ENCODE results near the gene PFKFB4. TPM values are rescaled to one million over a fixed set of nuclear protein-coding genes. Genes with fewer than 3 reads are reported as not detected.

PFKFB4 gene
- total RNA-seq, 1 experiment from 2014 or later: 20.3 TPM

DNA sequence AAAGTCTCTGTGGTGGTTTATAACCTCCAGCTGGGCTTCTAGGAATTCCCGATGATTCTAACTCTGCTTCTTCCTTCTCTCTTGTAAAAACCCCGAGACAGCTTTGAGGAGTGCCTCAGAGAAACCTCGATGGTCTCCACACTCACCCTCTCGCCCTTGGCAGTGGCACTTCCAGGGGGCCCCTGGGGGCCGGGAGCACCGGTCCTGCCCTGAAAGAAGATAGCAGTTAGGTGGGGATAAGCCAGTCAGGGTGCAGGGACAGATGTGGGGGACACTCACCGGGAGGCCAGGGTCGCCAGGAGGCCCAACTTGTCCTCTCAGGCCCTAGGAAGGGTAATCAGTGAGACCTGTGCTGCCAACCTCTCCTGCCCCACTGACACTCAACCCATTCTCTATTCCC, 28.8 kb upstream of the PFKFB4 start:
- H3K9me3 ChIP-seq (ENCODE audit: control insufficient read depth in 1 of 2, insufficient read depth in 1 of 2, low read depth in 1 of 2, low read length in 2 of 2): no peaks in the 10 kb centered on the region
- ChIA-PET RAD21 (ENCODE audit: low non-redundant PET in 1 of 2, low total read pairs in 2 of 2, uncharacterized antibody in 2 of 2, unreplicated experiment in 2 of 2) (no interaction called here), CTCF (no interaction called here), POLR2A (no interaction called here)
- no peaks in the 10 kb centered on the region for H3K4me1 ChIP-seq (ENCODE audit: control insufficient read depth in 1 of 2, insufficient read depth in 2 of 2, low read length in 2 of 2)
- no peaks in the 10 kb centered on the region for H3K79me2 ChIP-seq (ENCODE audit: insufficient read depth, low read length)
- no peaks in the 10 kb centered on the region for H4K20me1 ChIP-seq (ENCODE audit: insufficient read depth)
- BruUV-seq (replicated peaks): no TSS peak
- DNase-seq (ENCODE audit: low read depth, low spot score) (no peak), ATAC-seq (no peak)
- no peak overlapping the region for H2AFZ ChIP-seq (ENCODE audit: low read depth, low read length, poor library complexity, severe bottlenecking)
- intact Hi-C loops (cut with micrococcal nuclease): no loop called here
- H3K9me2 ChIP-seq (ENCODE audit: insufficient read depth): no peaks in the 10 kb centered on the region
- no peak overlapping the region for H3K4me2 ChIP-seq (ENCODE audit: low read length)
- no peak overlapping the region for H3K27ac ChIP-seq (ENCODE audit: low read depth, low read length)
- H3K9ac ChIP-seq (ENCODE audit: low read length): no peak overlapping the region
- no peaks in the 10 kb centered on the region; a peak in 1 of 4 replicates for H3K36me3 ChIP-seq (ENCODE audit: control insufficient read depth in 1 of 2, insufficient read depth in 2 of 2, low read length in 2 of 2)
- H3K4me3 ChIP-seq (replicated peaks in 1 of 2; ENCODE audit: low read depth in 1 of 2, low read length in 2 of 2): no peak overlapping the region
- TF ChIP-seq JUND (IDR thresholded peaks at IDR 0.05): no peak
- TF ChIP-seq, protein P1, sequence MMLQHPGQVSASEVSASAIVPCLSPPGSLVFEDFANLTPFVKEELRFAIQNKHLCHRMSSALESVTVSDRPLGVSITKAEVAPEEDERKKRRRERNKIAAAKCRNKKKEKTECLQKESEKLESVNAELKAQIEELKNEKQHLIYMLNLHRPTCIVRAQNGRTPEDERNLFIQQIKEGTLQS (IDR thresholded peaks at IDR 0.05): no peak
- no peak for TF ChIP-seq ZFX (IDR thresholded peaks at IDR 0.05)
- TF ChIP-seq POLR2A (IDR thresholded peaks at IDR 0.05; ENCODE audit: borderline replicate concordance, extremely low read depth, insufficient read depth, insufficient read length): no peak
- TF ChIP-seq CBX3 (IDR thresholded peaks at IDR 0.05; ENCODE audit: low read depth): no peak
- TF ChIP-seq POLR2AphosphoS5 (IDR thresholded peaks at IDR 0.05; ENCODE audit: low read depth, low read length): no peak
- no peak for TF ChIP-seq SP1 (IDR thresholded peaks at IDR 0.05; ENCODE audit: low read depth)
- TF ChIP-seq EZH2phosphoT487 (IDR thresholded peaks at IDR 0.05; ENCODE audit: borderline replicate concordance): no peak
- no peak for TF ChIP-seq YY1 (IDR thresholded peaks at IDR 0.05; ENCODE audit: extremely low read depth, insufficient replicate concordance, low read depth, low read length)
- H3K27me3 ChIP-seq (ENCODE audit: insufficient read depth, low read length): no peaks in the 10 kb centered on the region

DNA sequence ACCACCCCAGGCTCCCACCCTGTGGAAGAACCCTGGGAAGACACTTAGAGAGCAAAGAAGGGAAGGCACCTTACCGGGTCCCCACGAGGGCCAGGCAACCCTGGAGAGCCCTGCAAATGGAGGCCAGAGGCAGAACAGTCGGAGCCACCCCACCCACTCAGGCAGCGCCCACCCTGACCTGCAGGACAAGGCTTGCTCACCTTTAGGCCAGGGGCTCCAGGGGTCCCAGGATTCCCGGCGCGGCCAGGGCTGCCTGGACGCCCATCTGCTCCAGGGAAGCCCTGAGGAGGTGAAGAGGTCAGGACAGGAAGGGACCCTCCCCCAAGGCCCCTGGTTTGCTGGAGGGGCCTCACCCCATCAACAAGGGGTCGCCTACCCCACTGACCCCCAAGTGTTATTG, 28.2 kb upstream of the PFKFB4 start:
- intact Hi-C loops (cut with micrococcal nuclease): no loop called here
- no peaks in the 10 kb centered on the region for H3K4me1 ChIP-seq (ENCODE audit: control insufficient read depth in 1 of 2, insufficient read depth in 2 of 2, low read length in 2 of 2)
- ChIA-PET CTCF (no interaction called here), RAD21 (ENCODE audit: low non-redundant PET in 1 of 2, low total read pairs in 2 of 2, uncharacterized antibody in 2 of 2, unreplicated experiment in 2 of 2) (no interaction called here), POLR2A (no interaction called here)
- no peaks in the 10 kb centered on the region; a peak in 1 of 4 replicates for H3K36me3 ChIP-seq (ENCODE audit: control insufficient read depth in 1 of 2, insufficient read depth in 2 of 2, low read length in 2 of 2)
- no peak overlapping the region for H2AFZ ChIP-seq (ENCODE audit: low read depth, low read length, poor library complexity, severe bottlenecking)
- DNase-seq (ENCODE audit: low read depth, low spot score) (no peak), ATAC-seq (no peak)
- no peaks in the 10 kb centered on the region for H4K20me1 ChIP-seq (ENCODE audit: insufficient read depth)
- no peaks in the 10 kb centered on the region for H3K27me3 ChIP-seq (ENCODE audit: insufficient read depth, low read length)
- no TSS peak for BruUV-seq (replicated peaks)
- no peaks in the 10 kb centered on the region for H3K9me3 ChIP-seq (ENCODE audit: control insufficient read depth in 1 of 2, insufficient read depth in 1 of 2, low read depth in 1 of 2, low read length in 2 of 2)
- H3K9me2 ChIP-seq (ENCODE audit: insufficient read depth): no peaks in the 10 kb centered on the region
- H3K79me2 ChIP-seq (ENCODE audit: insufficient read depth, low read length): no peaks in the 10 kb centered on the region
- no peak overlapping the region for H3K4me2 ChIP-seq (ENCODE audit: low read length)
- H3K9ac ChIP-seq (ENCODE audit: low read length): no peak overlapping the region
- no peak overlapping the region for H3K27ac ChIP-seq (ENCODE audit: low read depth, low read length)
- no peak overlapping the region for H3K4me3 ChIP-seq (replicated peaks in 1 of 2; ENCODE audit: low read depth in 1 of 2, low read length in 2 of 2)
- TF ChIP-seq SIN3A (IDR thresholded peaks at IDR 0.05; ENCODE audit: low read depth) (no peak), POLR2A (IDR thresholded peaks at IDR 0.05; ENCODE audit: borderline replicate concordance, extremely low read depth, insufficient read depth, insufficient read length) (no peak), ELF1 (IDR thresholded peaks at IDR 0.05; ENCODE audit: borderline replicate concordance, low read depth) (no peak), YY1 (IDR thresholded peaks at IDR 0.05; ENCODE audit: extremely low read depth, insufficient replicate concordance, low read depth, low read length) (no peak), TCF7L2 (IDR thresholded peaks at IDR 0.05; ENCODE audit: borderline replicate concordance, extremely low read depth, insufficient read depth, insufficient read length) (no peak), EGR1 (IDR thresholded peaks at IDR 0.05; ENCODE audit: low read depth) (no peak), CEBPB (IDR thresholded peaks at IDR 0.05; ENCODE audit: low read depth) (no peak), EZH2 (IDR thresholded peaks at IDR 0.05) (no peak)
- TF ChIP-seq, protein P2, sequence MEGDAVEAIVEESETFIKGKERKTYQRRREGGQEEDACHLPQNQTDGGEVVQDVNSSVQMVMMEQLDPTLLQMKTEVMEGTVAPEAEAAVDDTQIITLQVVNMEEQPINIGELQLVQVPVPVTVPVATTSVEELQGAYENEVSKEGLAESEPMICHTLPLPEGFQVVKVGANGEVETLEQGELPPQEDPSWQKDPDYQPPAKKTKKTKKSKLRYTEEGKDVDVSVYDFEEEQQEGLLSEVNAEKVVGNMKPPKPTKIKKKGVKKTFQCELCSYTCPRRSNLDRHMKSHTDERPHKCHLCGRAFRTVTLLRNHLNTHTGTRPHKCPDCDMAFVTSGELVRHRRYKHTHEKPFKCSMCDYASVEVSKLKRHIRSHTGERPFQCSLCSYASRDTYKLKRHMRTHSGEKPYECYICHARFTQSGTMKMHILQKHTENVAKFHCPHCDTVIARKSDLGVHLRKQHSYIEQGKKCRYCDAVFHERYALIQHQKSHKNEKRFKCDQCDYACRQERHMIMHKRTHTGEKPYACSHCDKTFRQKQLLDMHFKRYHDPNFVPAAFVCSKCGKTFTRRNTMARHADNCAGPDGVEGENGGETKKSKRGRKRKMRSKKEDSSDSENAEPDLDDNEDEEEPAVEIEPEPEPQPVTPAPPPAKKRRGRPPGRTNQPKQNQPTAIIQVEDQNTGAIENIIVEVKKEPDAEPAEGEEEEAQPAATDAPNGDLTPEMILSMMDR (IDR thresholded peaks at IDR 0.05 in 2 of 3, conservative IDR thresholded peaks at IDR 0.05 in 1 of 3; ENCODE audit: borderline replicate concordance in 1 of 3, insufficient read depth in 1 of 3, low read depth in 2 of 3, low read length in 2 of 3): no peak
- TF ChIP-seq, protein P3, sequence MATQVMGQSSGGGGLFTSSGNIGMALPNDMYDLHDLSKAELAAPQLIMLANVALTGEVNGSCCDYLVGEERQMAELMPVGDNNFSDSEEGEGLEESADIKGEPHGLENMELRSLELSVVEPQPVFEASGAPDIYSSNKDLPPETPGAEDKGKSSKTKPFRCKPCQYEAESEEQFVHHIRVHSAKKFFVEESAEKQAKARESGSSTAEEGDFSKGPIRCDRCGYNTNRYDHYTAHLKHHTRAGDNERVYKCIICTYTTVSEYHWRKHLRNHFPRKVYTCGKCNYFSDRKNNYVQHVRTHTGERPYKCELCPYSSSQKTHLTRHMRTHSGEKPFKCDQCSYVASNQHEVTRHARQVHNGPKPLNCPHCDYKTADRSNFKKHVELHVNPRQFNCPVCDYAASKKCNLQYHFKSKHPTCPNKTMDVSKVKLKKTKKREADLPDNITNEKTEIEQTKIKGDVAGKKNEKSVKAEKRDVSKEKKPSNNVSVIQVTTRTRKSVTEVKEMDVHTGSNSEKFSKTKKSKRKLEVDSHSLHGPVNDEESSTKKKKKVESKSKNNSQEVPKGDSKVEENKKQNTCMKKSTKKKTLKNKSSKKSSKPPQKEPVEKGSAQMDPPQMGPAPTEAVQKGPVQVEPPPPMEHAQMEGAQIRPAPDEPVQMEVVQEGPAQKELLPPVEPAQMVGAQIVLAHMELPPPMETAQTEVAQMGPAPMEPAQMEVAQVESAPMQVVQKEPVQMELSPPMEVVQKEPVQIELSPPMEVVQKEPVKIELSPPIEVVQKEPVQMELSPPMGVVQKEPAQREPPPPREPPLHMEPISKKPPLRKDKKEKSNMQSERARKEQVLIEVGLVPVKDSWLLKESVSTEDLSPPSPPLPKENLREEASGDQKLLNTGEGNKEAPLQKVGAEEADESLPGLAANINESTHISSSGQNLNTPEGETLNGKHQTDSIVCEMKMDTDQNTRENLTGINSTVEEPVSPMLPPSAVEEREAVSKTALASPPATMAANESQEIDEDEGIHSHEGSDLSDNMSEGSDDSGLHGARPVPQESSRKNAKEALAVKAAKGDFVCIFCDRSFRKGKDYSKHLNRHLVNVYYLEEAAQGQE (IDR thresholded peaks at IDR 0.05; ENCODE audit: low read depth): no peak
- TF ChIP-seq, protein P1 (IDR thresholded peaks at IDR 0.05): no peak
